HepG2 (cell line): ENCODE results near the gene LSM12. TPM values are rescaled to one million over a fixed set of nuclear protein-coding genes. Genes with fewer than 3 reads are reported as not detected.

ENCODE experiments used
- HNRNPL ChIP-seq: fragments of 200-400 bp; formaldehyde crosslinking; IDR thresholded peaks from 2 replicates; pipeline ENCODE4 v1.6.1; 2017; ENCODE audit warnings: mild to moderate bottlenecking, low read depth, low read length
- JARID2 ChIP-seq: sonication (generic); formaldehyde crosslinking; IDR thresholded peaks from 2 replicates; pipeline ENCODE4 v1.8.1; 2023; ENCODE audit warnings: missing genetic modification reagents, inconsistent platforms; ENCODE audit not compliant: insufficient replicate concordance
- KDM6A ChIP-seq: IDR thresholded peaks from 2 replicates; pipeline ENCODE4 v1.6.1; 2016; ENCODE audit warnings: low read depth
- KLF13 ChIP-seq: sonication (generic); formaldehyde crosslinking; IDR thresholded peaks from 2 replicates; pipeline ENCODE4 v1.4.0; 2020; ENCODE audit warnings: mild to moderate bottlenecking, missing genetic modification reagents
- MED8 ChIP-seq: sonication (generic); formaldehyde crosslinking; IDR thresholded peaks from 2 replicates; pipeline ENCODE4 v1.8.1; 2023; ENCODE audit warnings: mild to moderate bottlenecking, missing genetic modification reagents; ENCODE audit not compliant: insufficient replicate concordance
- MIER3 ChIP-seq: IDR thresholded peaks from 2 replicates; pipeline ENCODE4 v1.6.1; 2016; ENCODE audit warnings: missing compliant biosample characterization, borderline replicate concordance
- MLLT10 ChIP-seq: sonication (generic); formaldehyde crosslinking; IDR thresholded peaks from 2 replicates; pipeline ENCODE4 v1.4.0; 2020; ENCODE audit warnings: missing genetic modification reagents
- NR1H2 ChIP-seq: sonication (generic); formaldehyde crosslinking; IDR thresholded peaks from 2 replicates; pipeline ENCODE4 v1.8.1; 2022; ENCODE audit warnings: low read depth, missing genetic modification reagents, borderline replicate concordance
- PAXIP1 ChIP-seq: sonication (generic); formaldehyde crosslinking; conservative IDR thresholded peaks from 2 replicates; pipeline ENCODE4 v1.4.0; 2020; ENCODE audit warnings: mild to moderate bottlenecking, missing genetic modification reagents, moderate library complexity
- RAD21 ChIP-seq: fragments of 450-650 bp; formaldehyde crosslinking; IDR thresholded peaks from 2 replicates; pipeline ENCODE4 v1.5.0; 2020; ENCODE audit warnings: mild to moderate bottlenecking
- REXO4 ChIP-seq: sonication (generic); formaldehyde crosslinking; IDR thresholded peaks from 2 replicates; pipeline ENCODE4 v1.8.0; 2022; ENCODE audit warnings: missing genetic modification reagents, mild to moderate bottlenecking, borderline replicate concordance
- SKI ChIP-seq: fragments of 450-650 bp; IDR thresholded peaks from one replicate; pipeline ENCODE4 v1.6.1; 2018; ENCODE audit warnings: mild to moderate bottlenecking; ENCODE audit not compliant: partially characterized antibody
- TAF1 ChIP-seq: sonication (generic); formaldehyde crosslinking; IDR thresholded peaks from 2 replicates; pipeline ENCODE4 v1.4.0; 2020; ENCODE audit warnings: missing genetic modification reagents
- TCF7L2 ChIP-seq: IDR thresholded peaks from 2 replicates; pipeline ENCODE4 v1.6.1; 2011; ENCODE audit warnings: mild to moderate bottlenecking, low read depth, low read length, moderate library complexity
- XRCC5 ChIP-seq: fragments of 200-400 bp; formaldehyde crosslinking; optimal IDR thresholded peaks from 2 replicates; pipeline ENCODE3; 2017; ENCODE audit warnings: mild to moderate bottlenecking, low read length
- ZBTB21 ChIP-seq: sonication (generic); formaldehyde crosslinking; IDR thresholded peaks from 2 replicates; pipeline ENCODE4 v1.4.0; 2020; ENCODE audit warnings: missing genetic modification reagents
- ZFYVE20 ChIP-seq: sonication (generic); formaldehyde crosslinking; IDR thresholded peaks from 2 replicates; pipeline ENCODE4 v1.8.0; 2023; ENCODE audit warnings: low read depth, mild to moderate bottlenecking, moderate library complexity, missing genetic modification reagents, borderline replicate concordance
- ZNF18 ChIP-seq: sonication (generic); formaldehyde crosslinking; IDR thresholded peaks from 2 replicates; pipeline ENCODE4 v1.8.0; 2022; ENCODE audit warnings: mild to moderate bottlenecking, missing genetic modification reagents; ENCODE audit not compliant: insufficient replicate concordance
- ZNF24 ChIP-seq: fragments of 450-650 bp; IDR thresholded peaks from 2 replicates; pipeline ENCODE4 v1.6.1; 2017; ENCODE audit warnings: antibody characterized with exemption, mild to moderate bottlenecking
- ZNF720 ChIP-seq: sonication (generic); formaldehyde crosslinking; IDR thresholded peaks from 2 replicates; pipeline ENCODE4 v1.4.0; 2020; ENCODE audit warnings: missing genetic modification reagents
- ZZZ3 ChIP-seq: sonication (generic); formaldehyde crosslinking; IDR thresholded peaks from 2 replicates; pipeline ENCODE4 v1.4.0; 2020; ENCODE audit warnings: missing genetic modification reagents, mild to moderate bottlenecking, borderline replicate concordance
- polyA plus RNA-seq, 8 experiments: library from polyadenylated mRNA; depleted of rRNA in 3 of 8; stranded (reverse) in 7 of 8; unstranded in 1 of 8; fragments of >200 nt; fragmentation: Illumina TruSeq in 4 of 8; extraction: Trizol in 4 of 8; gene quantifications; 2 replicates each; pipeline versions ENCODE4 v1.2.1 to v1.2.3, GENCODE V29; 2011 to 2016; ENCODE audit warnings: low read depth in 4 of 8, missing spikeins in 1 of 8, mixed read lengths in 1 of 8; ENCODE audit not compliant: insufficient read depth in 1 of 8
- total RNA-seq, 5 experiments: library from RNA; depleted of rRNA; stranded (reverse); fragments of >200 nt; fragmentation: Illumina TruSeq; extraction: Trizol; gene quantifications; 2 replicates each; pipeline ENCODE4 v1.2.3, GENCODE V29; 2016; ENCODE audit warnings: low read depth in 1 of 5

LSM12 gene
- total and polyA plus RNA-seq, 2 of the 13 experiments (the other 11 are each of a cell fraction or from before 2014, with no cell fraction given), result 52.8 to 55.7 TPM

- TF ChIP-seq MIER3 (peak; percentile 69; the same call in 1 of the 2 replicates), ZBTB21 (CRISPR knock-in tag) (0 out of 2 replicates have a peak, but pooled peaks have one; percentile 57), KDM6A (CRISPR knock-in tag) (no peak), ZNF24 (no peak), ZZZ3 (CRISPR knock-in tag) (no peak), TCF7L2 (no peak), JARID2 (CRISPR knock-in tag) (no peak), ZNF18 (CRISPR knock-in tag) (peak; percentile 52), PAXIP1 (CRISPR knock-in tag) (peak; percentile 62), RAD21 (peak; percentile 29; the same call in 1 of the 2 replicates), MLLT10 (CRISPR knock-in tag) (no peak), ZFYVE20 (CRISPR knock-in tag) (no peak), REXO4 (no peak), NR1H2 (CRISPR knock-in tag) (no peak), SKI (no peak), HNRNPL (no peak), ZNF720 (CRISPR knock-in tag) (no peak), MED8 (CRISPR knock-in tag) (no peak), TAF1 (CRISPR knock-in tag) (peak; percentile 31; the same call in 1 of the 2 replicates), XRCC5 (no peak), KLF13 (CRISPR knock-in tag) (no peak)
These were observed 64.2 kb downstream of the LSM12 start (continued) for GRCh38 chr17:44002141-44002848.
